ENCODE data around the gene PAK4. TPM values are rescaled to one million over a fixed set of nuclear protein-coding genes. Genes with fewer than 3 reads are reported as not detected.

PAK4 gene
- total and polyA plus RNA-seq, 2 of the 8 experiments (the other 6 are each of a cell fraction or from before 2014, with no cell fraction given) = 50.7 to 64.4 TPM

DNA sequence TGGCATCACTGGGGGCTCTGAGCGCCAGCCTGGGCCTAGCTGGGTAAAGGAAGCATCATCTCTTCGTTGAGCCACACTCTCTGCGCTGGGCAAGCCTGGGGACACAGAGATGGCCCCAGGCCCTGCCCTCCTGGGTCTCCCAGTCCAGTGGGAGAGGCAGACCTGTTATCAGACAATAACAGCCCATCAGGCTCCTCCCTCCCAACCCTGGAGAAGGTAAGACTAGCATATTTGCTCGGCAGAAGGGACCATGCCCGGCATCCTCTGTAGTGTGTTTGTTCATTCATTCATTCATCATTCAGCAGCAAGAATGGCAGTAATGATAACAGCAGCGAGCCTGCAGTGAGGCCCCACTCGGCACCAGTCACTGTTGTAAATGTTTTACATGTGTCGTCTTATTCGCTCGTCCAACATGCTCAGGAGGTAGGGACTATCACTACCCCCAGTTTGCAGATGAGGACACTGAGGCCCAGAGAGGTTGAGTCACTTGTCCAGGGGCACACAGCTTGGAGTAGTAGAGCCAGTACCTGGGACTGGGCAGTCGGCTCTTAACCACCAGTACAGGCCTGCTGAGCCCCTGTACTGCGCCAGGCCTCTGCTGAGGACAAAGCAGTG, 33.2 kb downstream of the PAK4 start:
- Histone ChIP-seq H3K4ac (replicated peaks; ENCODE audit: insufficient read length, low read depth, low read length) (no peak overlapping the region), H3K27me3 (replicated peaks in 1 of 4; ENCODE audit: control insufficient read depth in 3 of 4, extremely low read depth in 1 of 4, insufficient read depth in 3 of 4, low read length in 3 of 4) (peaks cover 0 to 1% (median 0%) of the 10 kb centered on the region in 4 experiments; a peak in 1 of 7 replicates), H3K4me1 (replicated peaks in 1 of 4; ENCODE audit: control insufficient read depth in 3 of 4, insufficient read depth in 4 of 4, low read length in 3 of 4) (peaks cover 4 to 39% (median 22%) of the 10 kb centered on the region in 4 experiments), H2AK5ac (ENCODE audit: low read depth, low read length) (no peak overlapping the region), H3K27ac (ENCODE audit: low read depth, low read length) (no peak overlapping the region), H2BK5ac (ENCODE audit: low read depth, low read length) (no peak overlapping the region), H2BK120ac (replicated peaks; ENCODE audit: low read depth, low read length) (no peak overlapping the region), H4K5ac (ENCODE audit: insufficient read length, low read depth, low read length) (no peak overlapping the region), H2BK12ac (ENCODE audit: low read depth, low read length) (no peak overlapping the region), H3K79me2 (ENCODE audit: control insufficient read depth in 1 of 2, insufficient read depth in 2 of 2, low read length in 2 of 2) (peaks cover 0 to 51% of the 10 kb centered on the region in 2 experiments; a peak in 1 of 4 replicates), H3K79me1 (ENCODE audit: low read depth, low read length) (peaks cover 41% of the 10 kb centered on the region), H4K20me1 (replicated peaks in 1 of 2; ENCODE audit: control insufficient read depth in 1 of 2, insufficient read depth in 2 of 2, low read length in 2 of 2) (peaks cover 22 to 37% of the 10 kb centered on the region in 2 experiments), H2BK15ac (ENCODE audit: low read length) (no peak overlapping the region), H3K9ac (replicated peaks in 1 of 4; ENCODE audit: extremely low read depth in 1 of 4, low read depth in 3 of 4, low read length in 3 of 4) (no peak overlapping the region), H3K36me3 (ENCODE audit: control insufficient read depth in 2 of 4, insufficient read depth in 4 of 4, low read length in 3 of 4) (no peaks in the 10 kb centered on the region; a peak in 2 of 8 replicates), H4K8ac (ENCODE audit: extremely low read depth, insufficient read depth, low read length) (no peak overlapping the region), H4K91ac (replicated peaks; ENCODE audit: insufficient read length, low read length) (no peak overlapping the region), H3K4me3 (ENCODE audit: extremely low read depth in 1 of 4, insufficient read depth in 2 of 4, low read depth in 3 of 4, low read length in 4 of 4) (no peak overlapping the region), H3K56ac (replicated peaks; ENCODE audit: insufficient read length, low read depth, low read length) (no peak overlapping the region), H3K14ac (ENCODE audit: insufficient read length) (no peak overlapping the region), H3K23me2 (ENCODE audit: low read depth, low read length) (peaks cover 3% of the 10 kb centered on the region; the same call in 1 of the 2 replicates), H2AFZ (ENCODE audit: low read length) (no peak overlapping the region), H3K23ac (ENCODE audit: insufficient read length) (no peak overlapping the region), H2BK20ac (ENCODE audit: low read length) (no peak overlapping the region), H3K18ac (ENCODE audit: extremely low read depth, low read length) (no peak overlapping the region), H3K9me3 (ENCODE audit: insufficient read depth in 2 of 2, low read depth in 1 of 2, low read length in 1 of 2) (no peaks in the 10 kb centered on the region), H3K4me2 (ENCODE audit: insufficient read depth in 1 of 2, low read depth in 2 of 2, low read length in 2 of 2) (no peak overlapping the region)
- FAIRE-seq (no peak), DNase-seq (ENCODE audit: low read depth in 1 of 2, low spot score in 2 of 2) (no peak)
- WGBS, 2 experiments (ENCODE audit: extremely low coverage in 1 of 2, insufficient coverage in 1 of 2, insufficient read length in 1 of 2, insufficient replicate concordance in 2 of 2, low coverage in 1 of 2, low lambda C conversion rate in 2 of 2, missing lambda C conversion rate in 1 of 2) = 89% methylated on average over 11 of the region's 12 CpGs; no CpG with 5 or more reads in 1 of the 2 experiments
- ChIA-PET POLR2A (ENCODE audit: partially characterized antibody) (no interaction called here), CTCF (ENCODE audit: partially characterized antibody) (no interaction called here)
- TF ChIP-seq RNF2 (IDR thresholded peaks at IDR 0.05; ENCODE audit: borderline replicate concordance, low read depth, low read length, missing control alignments, poor library complexity, severe bottlenecking) (no peak), FOSL1 (IDR thresholded peaks at IDR 0.05; ENCODE audit: insufficient read depth, low read depth, low read length) (no peak), GTF2F1 (IDR thresholded peaks at IDR 0.05; ENCODE audit: borderline replicate concordance, low read depth, low read length) (no peak), EZH2 (IDR thresholded peaks at IDR 0.05; ENCODE audit: low read depth, low read length, severe bottlenecking) (no peak), RXRA (IDR thresholded peaks at IDR 0.05; ENCODE audit: insufficient read depth, low read depth, low read length) (no peak), HDAC2 (IDR thresholded peaks at IDR 0.05; ENCODE audit: borderline replicate concordance in 1 of 2, low read depth in 2 of 2, low read length in 2 of 2) (no peak), CREB1 (IDR thresholded peaks at IDR 0.05) (no peak), SP2 (IDR thresholded peaks at IDR 0.05; ENCODE audit: low read length) (no peak), KDM1A (IDR thresholded peaks at IDR 0.05; ENCODE audit: borderline replicate concordance, low read length) (no peak), SRF (IDR thresholded peaks at IDR 0.05; ENCODE audit: low read depth, low read length) (no peak), NANOG (IDR thresholded peaks at IDR 0.05; ENCODE audit: insufficient read depth, low read depth, low read length, poor library complexity, severe bottlenecking) (no peak)
